UCSD-AML1 (cell line): ENCODE measurements around the gene ASTN2.
"Not testable (repeated sequence)": the region's sequence is repeated elsewhere in the genome, so short reads cannot be mapped to it uniquely, and the experiment has no call there.

Experiments
- DNase-seq: peaks from one replicate; lab custom pipeline; 2025; ENCODE audit not compliant: unreplicated experiment; lab: John Stamatoyannopoulos, UW

Gene ASTN2

DNA sequence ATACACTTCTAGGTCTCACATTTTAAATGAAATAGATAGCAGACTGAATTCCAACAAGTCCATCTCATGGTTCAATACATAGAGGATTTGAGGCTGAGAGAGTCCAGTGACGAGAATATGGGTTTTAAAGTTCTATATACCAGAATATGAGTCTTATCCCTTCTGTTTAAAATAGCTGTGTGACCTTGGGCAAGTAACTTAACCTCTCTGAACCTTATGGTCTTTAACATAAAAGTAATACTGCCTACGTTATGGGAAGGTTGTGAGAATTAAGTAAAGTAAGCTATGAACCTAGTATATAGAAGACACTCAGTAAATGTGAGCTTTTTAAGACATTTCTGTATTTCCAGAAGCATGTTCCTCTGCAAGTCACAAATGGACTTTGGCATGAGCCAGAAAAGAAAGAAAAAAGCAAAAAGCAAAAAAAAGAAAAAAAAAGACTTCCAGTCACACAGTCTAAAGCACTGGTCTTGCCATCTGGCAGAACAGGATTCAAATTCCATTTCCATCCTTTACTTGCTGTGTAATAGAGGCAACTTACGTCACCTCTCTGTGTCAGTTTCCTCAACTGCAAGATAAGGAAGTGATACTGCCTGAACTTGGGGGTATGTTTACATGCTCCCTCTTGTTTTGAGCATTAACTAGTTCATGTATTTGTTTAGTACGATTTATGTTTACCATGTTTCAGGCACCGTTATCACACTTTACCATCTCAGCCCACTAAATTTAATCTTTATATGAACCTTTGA, 479.5 kb downstream of the ASTN2 start:
- no peak for DNase-seq

DNA sequence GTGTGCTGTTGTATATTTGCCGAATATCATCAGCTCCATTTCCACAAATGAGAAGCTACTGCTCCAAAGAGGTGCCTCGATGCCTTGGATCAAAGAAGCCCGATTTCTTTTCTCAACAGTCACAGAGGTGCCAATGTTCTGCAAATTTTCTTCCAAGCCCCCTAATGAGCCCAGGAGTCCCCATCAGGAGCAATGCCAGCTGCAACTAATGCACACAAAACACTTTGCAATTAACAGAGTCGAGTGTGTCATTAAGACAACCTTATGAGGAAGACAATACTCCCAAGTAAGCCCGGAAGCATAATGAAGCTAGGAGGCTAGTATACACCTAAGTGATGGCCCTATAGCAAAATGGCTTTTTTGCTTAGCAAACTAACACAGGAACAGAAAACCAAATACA, 480.7 kb downstream of the ASTN2 start:
- DNase-seq = no peak

DNA sequence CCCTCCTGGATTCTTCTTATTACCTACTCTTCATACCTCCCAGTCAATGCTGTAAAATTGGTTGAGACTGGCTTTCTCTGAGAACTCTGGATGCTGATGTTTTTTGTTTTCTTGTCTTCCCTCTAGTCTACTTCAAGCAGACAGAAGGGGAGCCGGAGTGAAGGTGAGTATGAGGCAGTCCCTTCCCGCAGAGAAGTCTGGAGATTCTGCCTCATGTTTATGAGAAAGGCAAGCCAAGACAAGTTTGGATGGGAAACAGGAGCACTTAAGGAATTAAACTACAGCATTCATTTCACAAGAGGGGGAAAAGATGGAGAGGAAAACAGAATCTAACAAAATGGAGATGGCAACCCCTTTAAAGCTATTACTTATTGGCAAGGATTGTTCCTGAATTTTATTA, 481.6 kb downstream of the ASTN2 start:
- DNase-seq = no peak

DNA sequence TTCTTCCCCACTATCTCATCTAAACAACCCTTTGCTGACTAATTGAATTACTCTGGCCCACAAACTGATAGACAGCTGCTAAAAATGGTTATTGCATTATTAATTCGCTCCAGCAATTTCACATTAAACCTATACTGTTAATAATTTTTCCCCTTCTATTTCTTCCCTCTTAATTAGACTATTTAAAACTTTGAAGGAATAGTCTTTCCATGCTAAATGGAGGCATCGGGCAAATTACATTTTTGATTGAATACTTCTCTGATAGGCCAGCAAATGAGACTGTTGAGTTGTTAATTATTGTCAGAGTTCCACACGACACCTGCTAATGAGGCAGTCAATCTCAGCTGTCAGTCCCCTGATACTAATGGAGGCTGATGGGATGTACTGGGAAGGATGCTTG, 485.2 kb downstream of the ASTN2 start:
- no peak for DNase-seq

DNA sequence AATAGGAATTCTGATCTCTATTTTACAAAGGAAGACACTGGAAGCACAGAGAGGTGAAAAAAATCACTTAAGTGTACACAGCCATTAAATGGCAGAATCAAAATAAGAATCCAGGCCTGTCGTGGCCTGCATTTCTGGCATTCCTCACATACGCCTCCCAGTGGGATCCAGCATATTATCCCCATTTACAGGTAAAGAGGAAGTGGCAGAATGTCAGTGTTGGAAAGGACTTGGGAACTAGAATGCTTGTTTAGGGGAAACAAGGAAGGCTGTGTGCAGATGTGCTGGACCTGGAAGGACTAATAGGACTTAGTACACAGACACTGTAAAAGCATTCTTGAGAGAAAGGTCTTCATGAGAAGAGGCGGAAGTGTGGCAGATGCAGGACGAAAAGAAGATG, 486.0 kb downstream of the ASTN2 start:
- DNase-seq = no peak

- DNase-seq = no peak
These were observed 486.6 kb downstream of the ASTN2 start for GRCh38 chr9:116928289-116928688.

- DNase-seq = no peak
These were observed 487.1 kb downstream of the ASTN2 start for GRCh38 chr9:116927726-116928125.

DNA sequence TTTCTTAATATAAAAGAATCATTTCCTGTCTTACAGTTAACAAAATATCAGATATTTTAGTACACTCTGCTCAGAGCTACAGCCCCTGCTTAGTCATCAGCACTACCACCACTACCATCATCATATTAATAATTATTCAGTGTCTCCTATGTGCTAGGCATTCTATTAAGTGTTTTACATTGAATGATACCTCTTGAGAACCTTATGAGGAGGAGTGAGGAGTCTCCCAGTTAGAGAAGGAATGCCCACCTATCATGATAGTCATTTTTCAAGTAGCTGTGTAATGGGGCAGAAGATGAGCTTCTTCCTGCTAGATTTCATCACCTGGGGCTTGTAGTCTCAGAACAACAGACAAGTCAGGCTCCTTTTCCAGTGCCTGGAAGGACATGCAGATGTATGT, 489.7 kb downstream of the ASTN2 start:
- DNase-seq = no peak

DNA sequence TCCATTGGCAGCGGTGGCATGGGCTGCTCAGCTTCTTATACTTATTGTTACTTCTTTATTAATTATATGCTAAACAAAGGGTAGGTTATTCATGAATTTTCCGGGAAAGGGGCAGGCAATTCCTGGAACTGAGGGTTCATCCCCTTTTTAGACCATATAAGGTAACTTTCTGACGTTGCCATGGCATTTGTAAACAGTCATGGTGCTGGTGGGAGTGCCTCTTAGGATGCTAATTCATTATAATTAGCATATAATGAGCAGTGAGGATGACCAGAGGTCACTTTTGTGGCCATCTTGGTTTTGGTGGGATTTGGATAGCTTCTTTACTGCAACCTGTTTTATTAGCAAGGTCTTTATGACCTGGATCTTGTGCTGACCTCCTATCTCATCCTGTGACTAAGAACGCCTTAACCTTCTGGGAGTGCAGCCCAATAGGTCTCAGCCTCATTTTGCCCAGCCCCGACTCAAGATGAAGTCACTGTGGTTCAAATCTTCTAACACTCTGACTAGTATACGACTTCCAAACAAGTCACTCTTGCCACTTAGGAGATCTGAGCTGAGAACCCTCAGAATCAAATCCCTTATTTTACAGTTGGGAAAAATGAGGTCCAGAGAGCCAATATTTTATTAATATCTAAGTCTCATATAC, 490.3 kb downstream of the ASTN2 start:
- no peak for DNase-seq

DNA sequence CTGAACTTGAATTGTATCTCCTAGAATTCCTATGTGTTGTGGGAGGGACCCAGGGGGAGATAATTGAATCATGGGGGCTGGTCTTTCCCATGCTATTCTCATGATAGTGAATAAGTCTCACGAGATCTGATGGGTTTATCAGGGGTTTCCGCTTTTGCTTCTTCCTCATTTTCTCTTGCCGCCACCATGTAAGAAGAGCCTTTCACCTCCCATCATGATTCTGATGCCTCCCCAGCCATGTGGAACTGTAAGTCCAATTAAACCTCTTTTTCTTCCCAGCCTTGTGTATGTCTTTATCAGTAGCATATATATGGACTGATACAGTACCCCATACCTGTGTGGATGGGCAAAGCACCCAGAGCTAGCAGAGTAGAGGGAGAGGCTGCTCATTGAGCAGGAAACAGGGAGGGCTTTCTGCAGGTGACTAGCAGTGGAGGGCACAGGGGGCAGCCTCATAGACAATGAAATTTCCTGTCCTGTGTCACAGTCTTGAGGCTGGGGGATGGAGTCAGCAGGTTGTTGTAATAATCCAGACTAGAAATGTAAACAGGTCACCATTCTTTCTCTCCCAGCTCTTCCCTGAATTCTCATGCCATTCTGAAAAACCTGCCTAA, 496.9 kb downstream of the ASTN2 start:
- not testable (repeated sequence) for DNase-seq

DNA sequence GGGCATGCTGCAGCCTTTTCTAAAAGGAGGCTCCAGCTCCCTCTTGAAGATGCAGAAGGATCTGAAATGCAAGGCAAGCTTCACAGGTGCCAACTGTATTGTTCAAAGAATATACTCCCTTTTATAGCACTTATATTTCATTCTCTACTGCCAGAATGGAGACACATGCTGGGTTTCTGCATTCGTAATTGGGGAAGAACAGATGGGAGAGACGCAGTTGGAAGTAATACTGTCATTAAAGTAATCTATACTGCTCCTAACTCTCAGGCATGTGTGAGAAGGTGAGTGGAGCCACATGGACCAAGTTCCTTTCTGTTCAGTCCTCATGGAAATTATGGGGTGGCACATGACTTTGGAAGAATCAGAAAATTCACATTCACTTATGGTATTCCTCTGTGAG, 501.3 kb downstream of the ASTN2 start:
- no peak for DNase-seq

- DNase-seq = no peak
These were observed 504.7 kb downstream of the ASTN2 start for GRCh38 chr9:116910201-116910600.

GRCh38 chr9:116907989-116908388, 506.9 kb downstream of the ASTN2 start:
- DNase-seq = no peak

DNA sequence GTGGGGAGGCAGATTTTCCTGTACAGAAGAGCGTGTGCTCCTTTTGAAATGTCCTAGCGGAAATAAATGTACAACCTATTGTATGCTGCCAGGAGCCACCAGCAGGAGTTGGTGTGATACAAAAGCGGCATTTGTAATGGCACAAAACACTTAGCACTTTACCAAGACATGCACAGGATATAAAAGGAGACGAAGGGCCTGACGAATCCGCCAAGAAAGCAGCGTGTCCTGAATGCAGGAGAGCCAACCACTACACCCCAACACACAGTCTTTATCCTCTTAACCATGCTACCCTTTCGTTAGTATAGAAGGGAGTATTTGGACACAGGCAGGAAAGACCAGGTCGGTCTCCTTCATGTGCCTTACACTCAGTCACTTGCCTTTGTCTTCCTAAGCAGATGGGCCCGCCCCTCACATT, 509.7 kb downstream of the ASTN2 start:
- no peak for DNase-seq

DNA sequence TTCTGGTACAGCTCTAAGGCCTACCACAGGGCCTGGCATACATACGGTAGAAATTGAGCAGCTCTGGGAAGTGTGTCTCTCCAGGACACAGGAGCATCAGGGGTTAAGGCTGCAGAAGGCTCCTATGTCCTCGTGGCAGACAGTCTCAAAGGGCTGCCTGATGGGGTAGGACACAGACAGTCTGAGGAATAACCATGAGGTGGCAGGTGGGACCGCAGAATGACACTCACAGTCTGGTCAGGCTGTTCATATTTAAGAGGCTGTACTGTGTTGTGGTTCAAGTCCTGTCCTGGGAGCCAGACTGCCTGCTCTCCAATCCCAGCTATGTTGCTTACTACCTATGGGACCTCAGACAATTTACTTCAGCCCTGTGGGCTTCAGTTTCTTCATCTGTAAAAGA, 510.7 kb downstream of the ASTN2 start:
- no peak for DNase-seq

DNA sequence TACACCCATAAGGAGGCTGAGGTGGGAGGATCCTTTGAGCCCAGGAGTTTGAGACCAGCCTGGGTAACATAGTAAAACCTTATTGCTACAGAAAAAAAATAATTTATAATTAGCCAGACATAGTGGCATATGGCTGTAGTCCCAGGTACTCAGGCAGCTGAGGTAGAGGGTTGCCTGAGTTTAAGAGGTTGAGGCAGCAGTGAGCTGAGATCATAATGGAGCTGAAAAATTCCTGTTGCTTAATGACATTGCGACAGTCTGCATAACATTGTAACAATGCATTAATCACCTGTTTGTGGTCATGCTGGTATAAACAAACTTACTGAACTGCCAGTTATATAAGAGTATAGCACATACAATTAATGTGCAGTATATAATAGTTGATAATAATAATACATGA, 513.6 kb downstream of the ASTN2 start:
- DNase-seq = no peak

GRCh38 chr9:116900543-116900942, 514.3 kb downstream of the ASTN2 start:
- no peak for DNase-seq

GRCh38 chr9:116900007-116900367, 514.9 kb downstream of the ASTN2 start:
- no peak for DNase-seq

DNA sequence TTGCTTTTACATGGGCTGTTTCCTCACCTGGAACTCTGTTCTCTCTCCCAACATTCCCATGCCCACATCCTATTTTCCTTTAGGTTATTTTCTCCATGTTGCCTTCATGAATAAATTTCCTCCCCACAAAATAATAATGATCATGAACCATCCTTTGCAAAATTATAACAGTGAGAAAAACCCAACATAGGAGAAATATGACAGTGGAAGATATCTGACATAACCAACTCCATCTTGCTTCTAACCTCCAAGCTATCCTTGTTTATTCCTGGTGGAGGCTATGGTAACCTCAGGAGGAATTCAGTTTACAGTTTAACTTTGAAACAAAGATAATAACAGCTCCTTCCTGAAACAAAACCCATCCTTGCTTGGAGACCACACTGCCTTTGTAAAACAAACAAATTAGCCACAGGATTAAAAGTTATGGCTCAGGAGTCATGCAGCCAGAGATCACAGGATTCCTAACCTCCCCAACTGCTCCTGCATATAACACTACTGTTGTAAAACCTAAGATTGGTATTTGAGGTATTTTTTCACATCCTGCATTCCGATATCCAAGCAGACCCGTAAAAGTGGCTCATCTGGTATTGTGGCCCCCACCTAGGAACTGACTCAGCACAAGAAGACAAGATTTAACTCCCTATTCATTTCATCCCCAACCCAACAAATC, 515.4 kb downstream of the ASTN2 start:
- DNase-seq = no peak

DNA sequence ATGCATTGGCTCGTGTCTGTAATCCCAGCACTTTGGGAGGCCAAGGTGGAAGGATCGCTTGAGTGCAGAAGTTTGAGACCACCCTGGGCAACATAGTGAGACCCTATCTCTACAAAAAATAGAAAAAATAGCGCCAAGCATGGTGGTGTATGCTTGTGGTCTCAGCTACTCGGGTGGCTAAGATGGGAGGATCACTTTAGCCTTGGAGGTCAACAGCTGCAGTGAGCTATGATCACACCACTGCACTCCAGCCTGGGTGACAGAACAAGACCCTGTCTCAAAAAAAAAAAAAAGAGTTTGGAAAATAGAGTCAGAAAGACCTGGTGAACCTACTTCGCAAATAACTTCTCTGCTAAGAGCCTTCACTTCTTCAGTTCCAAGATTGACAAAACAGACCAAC, 516.7 kb downstream of the ASTN2 start:
- DNase-seq = not testable (repeated sequence)

DNA sequence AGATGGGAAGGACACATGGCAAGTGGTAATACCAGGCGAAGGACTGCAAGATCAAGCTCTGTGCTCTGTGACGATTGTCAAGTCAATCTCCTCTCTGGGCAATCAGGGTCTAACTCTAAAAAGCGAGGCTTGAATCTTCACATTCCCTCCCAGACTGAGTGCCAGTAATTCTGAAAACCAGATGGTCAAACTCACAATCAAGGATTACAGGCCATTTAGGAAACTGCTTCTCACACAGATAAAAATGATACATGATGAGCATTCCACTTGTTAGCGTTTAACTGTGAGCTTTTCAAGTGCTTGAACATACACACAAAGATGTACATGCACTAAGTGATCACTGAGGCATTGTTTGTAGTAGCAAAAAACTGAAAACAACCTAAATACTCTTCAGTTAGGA, 517.7 kb downstream of the ASTN2 start:
- DNase-seq = no peak

DNA sequence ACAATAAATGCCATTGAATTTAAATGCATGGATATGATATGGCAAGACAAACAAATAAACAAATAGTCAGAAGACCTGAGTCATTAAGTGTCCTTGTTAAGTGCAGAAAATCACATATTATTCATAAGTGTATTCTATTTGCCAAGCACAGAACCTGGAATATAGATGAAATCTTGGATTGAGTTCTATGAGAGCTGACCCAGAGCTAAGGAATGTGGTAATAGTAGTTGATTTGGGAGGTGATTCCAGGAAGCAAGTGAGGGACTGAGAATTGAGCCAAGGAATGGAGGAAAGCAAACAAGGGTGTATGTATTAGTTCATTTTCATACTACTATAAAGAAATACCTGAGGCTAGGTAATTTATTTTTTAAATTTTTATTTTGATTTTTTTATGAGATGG, 518.9 kb downstream of the ASTN2 start:
- no peak for DNase-seq
